OCI-LY1 (cell line): ENCODE data around the gene ZHX3.

Source experiments
- H2AFZ ChIP-seq: fragments of 200-600 bp; sonication (generic), shearing (Covaris generic); 2 replicates; pipeline ENCODE4 v1.6.0; 2014; ENCODE audit warnings: antibody characterized with exemption, mild to moderate bottlenecking, low read length
- H3F3A ChIP-seq: fragments of 200-600 bp; sonication (generic), shearing (Covaris generic); 2 replicates; pipeline ENCODE4 v1.6.0; 2014; ENCODE audit warnings: mild to moderate bottlenecking, antibody characterized with exemption, low read length, moderate library complexity; ENCODE audit not compliant: insufficient read depth
- H3K27ac ChIP-seq: fragments of 200-600 bp; sonication (generic); 2 replicates; pipeline ENCODE4 v1.5.1; 2014; ENCODE audit warnings: low read length, mixed run types, mild to moderate bottlenecking, low read depth; ENCODE audit not compliant: poor library complexity, severe bottlenecking
- H3K27me3 ChIP-seq: fragments of 200-600 bp; sonication (generic); 2 replicates; pipeline ENCODE4 v1.6.0; 2014; ENCODE audit warnings: antibody characterized with exemption, mild to moderate bottlenecking, low read length, moderate library complexity; ENCODE audit not compliant: insufficient read depth
- H3K36me3 ChIP-seq: fragments of 200-600 bp; sonication (generic); 2 replicates; pipeline ENCODE4 v1.6.1; 2014; ENCODE audit warnings: mild to moderate bottlenecking, antibody characterized with exemption, low read length, moderate library complexity, mixed read lengths; ENCODE audit not compliant: insufficient read depth
- H3K4me1 ChIP-seq: fragments of 200-600 bp; sonication (generic); 2 replicates; pipeline ENCODE4 v1.5.1; 2014; ENCODE audit warnings: mild to moderate bottlenecking, low read length, moderate library complexity; ENCODE audit not compliant: insufficient read depth, severe bottlenecking
- H3K4me2 ChIP-seq: fragments of 200-600 bp; sonication (generic), shearing (Covaris generic); 2 replicates; pipeline ENCODE4 v1.6.1; 2014; ENCODE audit warnings: low read length
- H3K4me3 ChIP-seq: fragments of 200-600 bp; sonication (generic); 2 replicates; pipeline ENCODE4 v1.5.1; 2014; ENCODE audit warnings: low read length, low read depth, mild to moderate bottlenecking, mixed read lengths; ENCODE audit not compliant: poor library complexity, severe bottlenecking
- H3K79me2 ChIP-seq: fragments of 200-600 bp; shearing (Covaris generic); 2 replicates; pipeline ENCODE4 v1.6.1; 2016; ENCODE audit warnings: mixed run types, low read length, mixed read lengths; ENCODE audit not compliant: insufficient read depth
- H3K9ac ChIP-seq: fragments of 200-600 bp; sonication (generic), shearing (Covaris generic); 2 replicates; pipeline ENCODE4 v1.6.1; 2014; ENCODE audit warnings: mild to moderate bottlenecking, low read length, mixed read lengths
- H3K9me2 ChIP-seq: fragments of 200-600 bp; sonication (generic), shearing (Covaris generic); 2 replicates; pipeline ENCODE4 v1.6.1; 2014; ENCODE audit warnings: low read depth, mild to moderate bottlenecking, low read length, mixed read lengths
- H3K9me3 ChIP-seq: fragments of 200-600 bp; shearing (Covaris generic); 2 replicates; pipeline ENCODE4 v1.6.1; 2014; ENCODE audit warnings: low read length, mixed read lengths
- H4K20me1 ChIP-seq: fragments of 200-600 bp; sonication (generic), shearing (Covaris generic); 2 replicates; pipeline ENCODE4 v1.6.0; 2016; ENCODE audit warnings: mild to moderate bottlenecking, low read length; ENCODE audit not compliant: insufficient read depth
- CTCF ChIP-seq: fragments of 200-600 bp; sonication (generic), shearing (Covaris generic); IDR thresholded peaks from 2 replicates; pipeline ENCODE4 v1.5.1; 2017; ENCODE audit warnings: mild to moderate bottlenecking, antibody characterized with exemption, low read length, moderate library complexity, mixed read lengths
- EZH2 ChIP-seq: fragments of 200-600 bp; sonication (generic), shearing (Covaris generic); IDR thresholded peaks from 2 replicates; pipeline ENCODE4 v1.8.0; 2017; ENCODE audit warnings: borderline replicate concordance, mixed run types, mild to moderate bottlenecking, antibody characterized with exemption, low read length, moderate library complexity, mixed read lengths

ZHX3 gene

GRCh38 chr20:41264819-41265218 lies 52.7 kb downstream of the ZHX3 start:
- Histone ChIP-seq H3K9me3 (no peaks in the 10 kb centered on the region), H4K20me1 (no peaks in the 10 kb centered on the region), H3K4me1 (no peaks in the 10 kb centered on the region), H3F3A (no peaks in the 10 kb centered on the region), H3K36me3 (no peaks in the 10 kb centered on the region), H2AFZ (no peak overlapping the region), H3K79me2 (no peaks in the 10 kb centered on the region), H3K27ac (no peak overlapping the region), H3K27me3 (no peaks in the 10 kb centered on the region), H3K4me2 (no peak overlapping the region), H3K9me2 (no peaks in the 10 kb centered on the region), H3K9ac (no peak overlapping the region), H3K4me3 (no peak overlapping the region)
- no peak for TF ChIP-seq EZH2
- no peak for TF ChIP-seq CTCF

- Histone ChIP-seq H3K36me3 (no peaks in the 10 kb centered on the region), H4K20me1 (no peaks in the 10 kb centered on the region), H3K79me2 (no peaks in the 10 kb centered on the region), H3K27me3 (no peaks in the 10 kb centered on the region), H3K4me1 (no peaks in the 10 kb centered on the region), H3K9ac (no peak overlapping the region), H3K4me3 (no peak overlapping the region), H3K27ac (no peak overlapping the region), H3K9me2 (no peaks in the 10 kb centered on the region), H3K9me3 (no peaks in the 10 kb centered on the region), H3F3A (no peaks in the 10 kb centered on the region), H3K4me2 (no peak overlapping the region), H2AFZ (no peak overlapping the region)
- no peak for TF ChIP-seq EZH2
- no peak for TF ChIP-seq CTCF
Observed at GRCh38 chr20:41261790-41262717, 55.5 kb downstream of the ZHX3 start.

GRCh38 chr20:41261260-41261659 lies 56.3 kb downstream of the ZHX3 start:
- Histone ChIP-seq H3K4me2 (no peak overlapping the region), H3K27ac (no peak overlapping the region), H3K4me3 (no peak overlapping the region), H4K20me1 (no peaks in the 10 kb centered on the region), H3K27me3 (no peaks in the 10 kb centered on the region), H3K9me3 (no peaks in the 10 kb centered on the region), H3K9ac (no peak overlapping the region), H3K9me2 (no peaks in the 10 kb centered on the region), H3K4me1 (no peaks in the 10 kb centered on the region), H3K79me2 (no peaks in the 10 kb centered on the region), H2AFZ (no peak overlapping the region), H3F3A (no peaks in the 10 kb centered on the region), H3K36me3 (no peaks in the 10 kb centered on the region)
- TF ChIP-seq EZH2 (no peak), CTCF (no peak)
